Kidney epithelial cell (primary cell): Measurements from ENCODE around the gene TAS1R2. TPM values are rescaled to one million over a fixed set of nuclear protein-coding genes. Genes with fewer than 3 reads are reported as not detected.

ENCODE experiments used
- DNase-seq: peaks from one replicate; pipeline ENCODE4 v3.0.0-alpha.2; 2010; ENCODE audit warnings: low read depth
- H3K27me3 ChIP-seq: 2 replicates; pipeline ENCODE4 v1.6.0; 2011; ENCODE audit warnings: low read length; ENCODE audit not compliant: control insufficient read depth, insufficient read depth
- H3K36me3 ChIP-seq: 2 replicates; pipeline ENCODE4 v1.5.1; 2011; ENCODE audit warnings: low read length; ENCODE audit not compliant: control insufficient read depth, insufficient read depth
- H3K4me3 ChIP-seq: 2 replicates; pipeline ENCODE4 v1.5.1; 2011; ENCODE audit warnings: low read depth, mild to moderate bottlenecking, control low read depth, low read length
- total RNA-seq: library from RNA; depleted of rRNA; stranded (reverse); fragments of >200 nt; gene quantifications from 2 replicates; pipeline ENCODE4 v1.2.3, GENCODE V29; 2015
- TF ChIP-seq, protein P1 (sequence below): IDR thresholded peaks from 2 replicates; pipeline ENCODE4 v1.5.1; 2011; ENCODE audit warnings: mild to moderate bottlenecking, moderate library complexity, low read length, control low read depth, inconsistent platforms; ENCODE audit not compliant: insufficient read depth, poor library complexity, severe bottlenecking

TAS1R2 gene
- total RNA-seq, 1 donor from 2014 or later: not detected

DNA sequence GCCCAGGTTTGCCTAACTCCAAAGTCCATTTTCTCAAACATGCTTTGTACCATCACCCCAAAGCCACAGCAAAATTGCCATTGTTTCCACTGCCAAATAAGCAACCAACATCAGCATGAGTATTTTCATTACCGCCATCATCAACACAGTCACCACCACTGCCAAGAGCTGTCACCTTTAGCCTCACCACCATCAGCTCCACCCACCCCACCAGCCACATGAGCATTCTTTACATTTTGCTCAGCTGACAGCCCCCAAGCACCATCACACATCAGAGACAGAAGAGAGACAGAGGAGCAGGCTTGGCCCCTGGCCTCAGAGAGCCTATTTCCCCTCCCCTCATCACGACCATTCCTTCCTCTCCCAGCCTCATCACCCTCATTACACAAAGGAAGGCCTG, 42.7 kb downstream of the TAS1R2 start:
- Histone ChIP-seq H3K4me3 (no peak overlapping the region), H3K27me3 (peaks cover 34% of the 10 kb centered on the region), H3K36me3 (no peaks in the 10 kb centered on the region)
- TF ChIP-seq, protein P1, sequence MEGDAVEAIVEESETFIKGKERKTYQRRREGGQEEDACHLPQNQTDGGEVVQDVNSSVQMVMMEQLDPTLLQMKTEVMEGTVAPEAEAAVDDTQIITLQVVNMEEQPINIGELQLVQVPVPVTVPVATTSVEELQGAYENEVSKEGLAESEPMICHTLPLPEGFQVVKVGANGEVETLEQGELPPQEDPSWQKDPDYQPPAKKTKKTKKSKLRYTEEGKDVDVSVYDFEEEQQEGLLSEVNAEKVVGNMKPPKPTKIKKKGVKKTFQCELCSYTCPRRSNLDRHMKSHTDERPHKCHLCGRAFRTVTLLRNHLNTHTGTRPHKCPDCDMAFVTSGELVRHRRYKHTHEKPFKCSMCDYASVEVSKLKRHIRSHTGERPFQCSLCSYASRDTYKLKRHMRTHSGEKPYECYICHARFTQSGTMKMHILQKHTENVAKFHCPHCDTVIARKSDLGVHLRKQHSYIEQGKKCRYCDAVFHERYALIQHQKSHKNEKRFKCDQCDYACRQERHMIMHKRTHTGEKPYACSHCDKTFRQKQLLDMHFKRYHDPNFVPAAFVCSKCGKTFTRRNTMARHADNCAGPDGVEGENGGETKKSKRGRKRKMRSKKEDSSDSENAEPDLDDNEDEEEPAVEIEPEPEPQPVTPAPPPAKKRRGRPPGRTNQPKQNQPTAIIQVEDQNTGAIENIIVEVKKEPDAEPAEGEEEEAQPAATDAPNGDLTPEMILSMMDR: no peak
- no peak for DNase-seq

DNA sequence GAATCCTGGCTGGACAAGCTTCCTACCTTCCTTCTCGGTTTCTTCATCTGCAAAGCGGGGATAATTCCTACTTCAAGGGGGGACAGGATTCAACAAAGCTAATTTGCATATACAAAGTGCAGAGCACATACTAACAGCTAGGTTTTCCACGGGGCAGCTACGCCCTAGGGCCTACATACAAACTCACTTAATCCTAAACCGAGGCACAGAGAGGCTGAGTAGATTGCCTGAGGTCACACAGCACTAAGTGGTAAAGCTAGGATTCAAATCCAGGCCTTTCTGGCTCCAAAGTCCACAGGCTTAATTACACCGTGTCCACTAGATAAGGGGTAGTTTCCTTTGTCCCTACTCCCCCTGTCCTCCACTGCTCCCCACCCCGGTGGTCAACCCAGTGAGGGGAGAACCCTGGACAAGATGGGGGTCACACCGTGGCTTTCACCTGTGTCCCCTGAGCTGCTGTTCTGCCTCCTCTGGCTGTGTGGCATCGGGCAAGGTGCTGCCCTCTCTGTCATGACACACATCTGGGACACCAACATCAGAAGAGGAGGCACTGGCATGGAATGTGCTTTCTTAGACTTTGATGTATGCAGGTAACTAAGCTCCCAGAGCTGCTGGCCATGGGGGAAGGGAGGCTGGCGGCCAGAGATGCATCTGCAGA, 44.5 kb downstream of the TAS1R2 start:
- no peaks in the 10 kb centered on the region for H3K36me3 ChIP-seq
- H3K27me3 ChIP-seq: peaks cover 32% of the 10 kb centered on the region
- DNase-seq: no peak
- H3K4me3 ChIP-seq: no peak overlapping the region
- TF ChIP-seq, protein P1: no peak

DNA sequence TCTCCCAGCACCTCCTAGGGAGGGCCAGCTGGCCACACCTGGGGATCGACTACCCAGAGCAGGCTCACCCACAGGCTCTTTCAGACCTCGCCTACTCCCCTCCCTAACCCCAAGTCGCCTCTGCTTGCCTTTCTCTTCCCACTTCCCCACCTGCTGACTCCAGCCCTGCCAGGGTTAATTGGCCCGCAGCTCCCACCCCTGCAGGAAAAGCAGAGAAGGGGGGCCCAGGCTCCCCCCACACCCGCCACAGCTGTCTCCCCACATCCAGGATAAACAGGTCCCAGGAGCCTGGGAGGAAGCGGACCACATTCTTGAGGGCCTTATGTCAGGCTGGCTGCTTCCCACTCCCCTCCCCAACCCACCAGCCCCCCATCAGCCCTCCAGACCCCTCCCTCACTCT, 45.0 kb downstream of the TAS1R2 start:
- TF ChIP-seq, protein P1: no peak
- Histone ChIP-seq H3K27me3 (peaks cover 28% of the 10 kb centered on the region), H3K36me3 (no peaks in the 10 kb centered on the region), H3K4me3 (no peak overlapping the region)
- no peak for DNase-seq

DNA sequence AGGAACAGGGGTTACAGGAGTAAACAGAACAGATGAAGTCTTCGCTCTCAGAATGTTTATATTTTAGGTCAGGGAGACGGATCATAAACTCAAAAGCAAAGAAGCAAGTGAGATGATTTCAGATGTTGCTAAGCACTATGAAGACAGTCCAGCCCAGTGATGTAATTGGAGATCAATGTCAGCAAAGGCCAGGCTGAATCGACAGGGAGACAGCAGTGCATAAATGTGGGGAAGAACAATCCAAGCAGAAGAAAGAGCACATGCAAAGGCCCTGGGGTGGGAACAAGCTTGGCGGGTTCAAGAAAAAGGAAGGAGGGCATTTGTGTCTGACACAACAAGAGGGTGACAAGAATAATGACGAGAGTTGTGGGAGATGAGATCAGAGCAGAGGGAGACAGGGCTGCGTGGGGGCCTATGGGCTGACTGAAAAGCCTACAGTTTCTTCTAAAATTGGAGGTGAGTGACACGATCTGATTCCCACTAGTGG, 47.0 kb downstream of the TAS1R2 start:
- Histone ChIP-seq H3K27me3 (peaks cover 17% of the 10 kb centered on the region), H3K4me3 (no peak overlapping the region), H3K36me3 (no peaks in the 10 kb centered on the region)
- DNase-seq: no peak
- TF ChIP-seq, protein P1: no peak

DNA sequence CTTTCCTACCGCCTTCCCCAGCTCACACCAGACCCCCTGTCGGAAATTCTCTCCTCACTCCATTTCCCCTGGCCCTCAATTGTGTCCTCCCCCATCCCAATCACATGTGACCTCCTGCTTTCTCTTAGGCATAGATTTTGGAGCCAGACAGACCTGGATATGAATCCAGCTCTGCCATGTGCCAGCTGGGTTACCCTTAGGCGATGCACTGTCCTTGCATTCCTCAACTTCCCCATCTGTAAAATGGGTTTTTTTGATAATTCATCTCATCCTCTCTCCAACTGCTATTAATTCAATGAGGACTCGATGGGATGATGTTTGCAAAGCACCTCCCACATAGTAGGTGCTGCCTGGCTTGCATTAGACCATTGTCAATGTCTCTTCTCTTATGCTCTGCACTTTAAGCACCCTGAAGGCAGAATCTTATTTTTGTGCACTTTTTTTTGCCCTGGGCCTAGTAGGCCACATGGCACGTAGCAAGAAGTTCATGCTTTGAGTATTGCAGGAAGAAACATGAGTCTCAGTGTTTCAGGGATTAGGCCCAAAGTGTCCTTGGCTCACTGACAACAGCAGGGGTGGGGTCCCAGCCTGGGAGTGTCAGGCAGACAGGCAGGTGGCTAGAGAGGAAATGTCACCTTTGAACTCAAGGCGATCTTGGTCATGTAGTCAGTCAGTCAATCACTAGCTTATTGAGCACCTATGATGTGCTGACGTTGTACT, 47.6 kb downstream of the TAS1R2 start:
- TF ChIP-seq, protein P1: no peak
- H3K4me3 ChIP-seq: no peak overlapping the region
- peaks cover 14% of the 10 kb centered on the region for H3K27me3 ChIP-seq
- no peak for DNase-seq
- H3K36me3 ChIP-seq: no peaks in the 10 kb centered on the region
